AG08395 (cell line): ENCODE results near the gene SNAP91.
A peak's percentile ranks its signal among the peaks of the same experiment; 100 is the strongest.
"Not testable (repeated sequence)": the region's sequence is repeated elsewhere in the genome, so short reads cannot be mapped to it uniquely, and the experiment has no call there.

ENCODE experiments used
- DNase-seq: peaks from one replicate; pipeline ENCODE4 v3.0.0; 2012; ENCODE audit warnings: mixed read lengths, low spot score

SNAP91 gene

GRCh38 chr6:83615025-83615999 lies 93.6 kb downstream of the SNAP91 start:
- DNase-seq: peak; percentile 42

- DNase-seq: no peak
Observed at GRCh38 chr6:83613378-83613777, 95.5 kb downstream of the SNAP91 start.

DNA sequence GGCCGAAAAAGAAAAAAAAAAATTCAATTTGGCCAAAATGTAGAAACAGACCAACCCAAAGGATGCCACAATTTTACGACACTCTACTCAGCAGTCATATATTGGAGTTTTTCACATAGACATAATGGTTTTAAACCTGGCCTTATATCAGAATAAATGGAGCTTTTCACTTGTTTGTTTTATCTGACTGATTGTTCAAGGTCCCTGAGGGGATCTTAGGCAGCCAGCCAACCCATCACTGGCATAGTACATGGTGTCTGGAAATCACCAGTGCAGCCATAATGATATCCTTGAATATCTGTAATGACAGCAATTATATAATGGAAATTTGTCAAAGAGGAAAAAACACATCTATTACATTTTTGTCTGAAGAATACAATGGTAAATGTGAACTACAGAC lies 99.7 kb downstream of the SNAP91 start:
- no peak for DNase-seq

- DNase-seq: no peak
Observed at GRCh38 chr6:83605517-83605916, 103.4 kb downstream of the SNAP91 start.

DNA sequence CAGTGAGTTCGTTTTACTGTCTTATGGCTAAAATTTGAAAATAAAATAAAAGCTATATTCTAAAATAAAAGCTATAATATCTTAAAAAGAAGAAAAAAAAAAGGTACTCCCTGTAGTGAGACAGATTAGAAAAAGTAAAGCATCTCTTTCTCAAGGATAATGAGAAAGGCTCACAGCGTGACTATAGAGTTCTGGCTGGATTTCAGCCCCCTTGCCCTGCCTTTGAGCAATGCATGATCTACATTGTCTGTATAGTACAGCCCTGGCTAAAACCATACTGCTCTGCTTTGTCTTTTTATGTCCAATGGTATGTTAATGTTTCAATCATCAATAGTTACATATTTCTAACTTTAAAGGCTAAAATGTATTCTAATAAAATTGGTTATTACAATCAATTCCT lies 105.3 kb downstream of the SNAP91 start:
- no peak for DNase-seq

GRCh38 chr6:83601119-83601518 lies 107.8 kb downstream of the SNAP91 start:
- DNase-seq: no peak

DNA sequence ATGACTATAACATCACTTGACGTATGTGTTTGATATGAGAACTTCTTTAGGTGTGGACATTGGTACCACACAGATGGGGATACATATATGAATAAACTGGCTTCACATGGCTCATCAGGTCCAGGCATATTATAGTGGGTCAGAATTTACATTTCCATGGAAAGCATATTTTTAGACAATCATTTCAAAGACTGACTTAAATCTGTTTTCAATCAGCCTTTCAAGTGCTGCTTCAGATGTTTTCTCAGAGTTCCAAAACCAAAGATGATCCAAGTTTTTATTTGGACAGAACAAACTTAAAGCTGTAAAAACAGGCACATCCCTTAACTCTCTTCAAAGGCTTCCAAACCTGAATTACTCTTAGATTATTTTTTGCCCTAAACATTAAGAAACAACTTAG lies 108.4 kb downstream of the SNAP91 start:
- DNase-seq: no peak

DNA sequence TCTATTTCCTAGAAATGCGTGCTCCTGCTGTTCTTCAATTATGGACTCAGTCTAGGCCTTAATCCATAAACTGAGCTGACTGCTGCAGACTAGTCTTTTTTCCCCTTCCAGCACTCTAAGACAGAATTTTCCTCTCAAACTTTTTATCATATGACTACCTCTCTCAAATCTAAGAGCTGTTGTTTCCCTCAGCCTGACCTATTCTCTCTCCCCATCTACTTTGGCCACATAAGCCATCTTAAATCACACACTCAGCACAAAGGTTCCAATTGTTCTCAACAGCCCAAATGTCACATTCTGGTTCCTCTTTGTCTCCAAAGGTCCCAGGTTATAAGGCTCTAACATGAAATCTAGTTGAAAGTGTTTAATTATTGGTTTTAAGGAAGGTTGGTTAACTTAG lies 111.4 kb downstream of the SNAP91 start:
- no peak for DNase-seq

GRCh38 chr6:83597051-83597450 lies 111.8 kb downstream of the SNAP91 start:
- no peak for DNase-seq

DNA sequence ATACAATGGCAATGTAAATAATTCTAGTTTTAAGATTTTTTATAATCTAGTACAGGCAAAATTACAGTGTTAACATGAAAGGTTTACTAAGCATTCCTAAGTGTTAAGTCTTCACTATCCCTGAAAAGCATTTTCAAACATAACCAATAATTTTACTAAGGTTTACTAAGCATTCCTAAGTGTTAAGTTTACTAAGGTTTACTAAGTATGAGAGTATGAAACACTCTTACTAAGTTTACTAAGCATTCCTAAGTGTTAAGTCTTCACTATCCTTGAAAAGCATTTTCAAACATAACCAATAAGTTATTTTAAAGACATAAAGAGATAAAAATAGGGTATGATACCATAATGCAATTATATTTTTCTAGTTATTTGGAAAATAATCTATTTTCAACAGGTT lies 114.0 kb downstream of the SNAP91 start:
- no peak for DNase-seq

DNA sequence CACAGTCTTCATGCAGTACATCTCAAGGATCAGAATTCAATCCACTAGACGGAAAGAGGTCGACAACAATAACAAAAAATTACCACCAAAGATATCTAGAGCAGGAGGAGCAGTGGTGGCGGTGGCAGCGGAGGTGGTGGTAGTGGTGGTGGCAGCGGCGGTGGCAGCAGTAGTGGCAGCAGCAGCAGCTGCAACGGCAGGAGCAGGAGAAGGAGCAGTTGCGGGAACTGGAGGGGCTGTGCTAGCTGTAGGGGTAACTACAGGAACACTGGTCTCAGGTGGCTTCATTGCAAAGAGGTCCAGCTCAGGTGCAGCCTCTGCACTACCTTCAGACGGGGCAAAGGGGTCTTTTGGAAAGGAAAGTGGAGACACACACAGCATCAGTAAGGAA lies 115.5 kb downstream of the SNAP91 start:
- no peak for DNase-seq

DNA sequence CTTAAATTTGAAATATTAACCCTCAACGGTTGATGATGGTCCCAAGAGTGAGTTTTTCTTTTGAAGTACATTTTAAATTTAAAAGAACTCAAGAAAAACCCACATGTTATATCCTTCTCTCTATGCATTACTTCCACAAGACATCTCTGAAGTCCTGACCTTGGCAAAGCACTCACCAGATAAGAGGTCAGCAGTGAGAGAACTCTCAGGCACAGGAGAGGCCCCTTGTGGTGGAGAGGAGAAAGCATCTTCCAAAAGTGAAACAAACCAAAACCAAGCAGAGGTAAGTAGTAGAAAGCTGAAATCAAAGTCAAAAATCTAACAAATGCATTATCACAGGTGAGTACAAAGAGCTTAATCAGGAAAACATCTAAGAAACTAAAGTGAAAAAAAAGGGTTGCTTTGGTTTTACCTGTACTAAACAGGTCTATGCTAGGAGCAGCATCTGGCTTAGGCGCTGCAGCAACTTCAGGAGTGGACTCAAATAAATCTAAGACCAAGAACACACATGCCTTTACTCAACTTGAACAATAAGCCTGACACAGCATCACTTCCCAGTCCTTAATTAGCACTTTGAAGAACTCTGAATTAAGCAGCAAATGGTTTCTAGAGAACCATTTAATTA lies 116.0 kb downstream of the SNAP91 start:
- DNase-seq: peak; percentile 17

- no peak for DNase-seq
Observed at GRCh38 chr6:83590416-83590815, 118.5 kb downstream of the SNAP91 start.

GRCh38 chr6:83589076-83589475 lies 119.8 kb downstream of the SNAP91 start:
- DNase-seq: no peak

DNA sequence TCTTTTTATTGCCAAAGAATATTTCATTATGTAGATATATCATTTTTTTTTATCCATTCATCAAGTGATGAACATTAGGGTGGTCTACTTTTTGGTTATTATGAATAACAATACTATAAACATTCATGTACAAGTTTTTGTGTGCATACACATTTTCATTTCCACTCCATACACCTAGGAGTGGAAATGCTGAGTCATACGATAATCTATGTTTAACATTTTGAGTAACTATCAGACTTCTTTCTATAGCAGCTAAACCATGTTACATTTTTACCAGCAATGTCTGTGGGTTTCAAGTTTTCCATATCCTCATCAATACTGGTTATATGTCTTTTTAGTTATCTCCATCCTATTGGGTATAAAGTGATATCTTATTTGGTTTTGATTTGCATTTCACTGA lies 130.8 kb downstream of the SNAP91 start:
- no peak for DNase-seq

DNA sequence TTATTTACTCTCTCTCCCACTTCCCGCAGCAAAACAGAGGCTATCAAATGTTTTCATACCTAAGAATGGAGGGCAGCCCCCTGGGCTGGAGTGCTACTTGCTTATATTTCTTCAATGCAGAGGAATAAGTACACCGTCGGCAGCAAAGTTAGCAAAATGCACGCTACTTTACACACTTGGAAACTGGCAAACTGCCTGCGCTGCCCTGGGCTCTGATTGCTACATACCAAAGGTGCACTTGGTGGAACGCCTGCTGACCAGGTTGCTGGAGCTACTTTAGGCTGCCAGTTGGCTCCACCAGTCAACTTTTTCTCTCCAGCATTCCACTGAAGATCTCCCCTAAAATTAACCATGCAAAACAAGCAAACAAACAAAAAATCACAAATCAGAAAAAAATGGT lies 134.1 kb downstream of the SNAP91 start:
- DNase-seq: no peak

GRCh38 chr6:83571663-83572185 lies 137.2 kb downstream of the SNAP91 start:
- not testable (repeated sequence) for DNase-seq

DNA sequence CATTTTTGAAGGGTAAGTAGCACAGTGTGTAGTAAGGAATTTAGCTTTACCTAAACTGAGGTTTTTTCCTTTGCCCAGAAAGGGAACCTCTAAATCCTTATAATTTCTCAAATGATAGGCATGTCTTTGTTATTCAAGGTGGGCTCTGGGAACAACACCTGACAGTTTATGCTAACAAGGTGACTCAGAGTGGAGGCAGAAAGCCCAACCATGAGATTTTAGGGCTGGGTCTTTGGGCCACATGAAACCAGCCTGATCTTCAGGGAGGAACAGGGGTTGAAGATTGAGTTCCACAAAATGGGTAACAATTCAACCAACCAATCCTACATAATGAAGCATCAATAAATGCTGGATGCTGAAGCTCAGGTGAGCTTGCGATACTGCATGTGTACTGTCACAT lies 149.9 kb downstream of the SNAP91 start:
- no peak for DNase-seq

DNA sequence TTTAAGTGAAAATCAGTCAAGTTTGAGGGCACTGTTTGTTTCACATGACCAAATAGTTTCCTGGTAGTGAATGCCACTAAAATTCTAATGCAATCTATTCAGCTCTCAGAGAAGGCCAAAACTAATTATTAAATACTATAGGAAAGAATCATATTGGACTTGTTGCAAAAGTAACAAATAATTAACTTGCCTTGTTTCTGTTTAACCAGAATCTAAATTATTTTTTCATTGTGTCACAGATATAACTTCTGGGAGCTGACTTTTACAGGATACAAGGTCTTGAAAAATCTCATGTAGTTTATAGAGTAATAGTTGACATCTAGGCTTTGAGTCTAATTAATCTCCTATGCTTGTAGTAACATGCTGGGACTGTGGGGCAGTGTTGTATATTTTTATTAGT lies 152.0 kb downstream of the SNAP91 start:
- no peak for DNase-seq

- not testable (repeated sequence) for DNase-seq
Observed at GRCh38 chr6:83551748-83552147, 157.2 kb downstream of the SNAP91 start.

DNA sequence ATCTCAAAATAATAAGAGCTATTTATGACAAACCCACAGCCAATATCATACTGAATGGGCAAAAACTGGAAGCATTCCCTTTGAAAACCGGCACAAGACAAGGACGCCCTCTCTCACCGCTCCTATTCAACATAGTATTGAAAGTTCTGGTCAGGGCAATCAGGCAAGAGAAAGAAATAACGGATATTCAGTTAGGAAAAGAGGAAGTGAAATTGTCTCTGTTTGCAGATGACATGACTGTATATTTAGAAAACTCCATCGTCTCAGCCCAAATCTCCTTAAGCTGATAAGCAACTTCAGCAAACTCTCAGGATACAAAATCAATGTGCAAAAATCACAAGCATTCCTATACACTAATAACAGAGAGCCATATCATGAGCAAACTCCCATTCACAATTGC lies 158.4 kb downstream of the SNAP91 start:
- DNase-seq: not testable (repeated sequence)

DNA sequence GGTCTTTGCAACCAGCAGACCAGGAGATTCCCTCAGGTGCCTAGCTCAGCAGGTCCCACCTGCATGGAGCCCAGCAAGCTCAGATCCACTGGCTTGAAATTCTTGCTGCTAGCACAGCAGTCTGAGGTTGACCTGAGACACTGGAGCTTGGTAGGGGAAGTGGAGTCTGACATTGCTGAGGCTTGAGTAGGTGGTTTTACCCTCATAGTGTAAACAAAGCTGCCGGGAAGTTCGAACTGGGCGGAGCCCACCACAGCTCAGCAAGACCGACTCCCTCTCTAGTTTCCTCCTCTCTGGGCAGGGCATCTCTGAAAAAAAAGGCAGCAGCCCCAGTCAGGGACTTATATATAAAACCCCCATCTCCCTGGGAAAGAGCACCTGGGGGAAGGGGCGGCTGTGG lies 162.3 kb downstream of the SNAP91 start:
- DNase-seq: no peak

GRCh38 chr6:83539678-83540077 lies 169.2 kb downstream of the SNAP91 start:
- no peak for DNase-seq
